Measurements from ENCODE around the gene PLXNA4.

The PLXNA4 gene

GRCh38 chr7:132345543-132346129 is 230.6 kb downstream of the PLXNA4 start:
- no peak for DNase-seq

- DNase-seq = no peak
These were observed 231.2 kb downstream of the PLXNA4 start for GRCh38 chr7:132345030-132345429.

- no peak for DNase-seq
These were observed 233.1 kb downstream of the PLXNA4 start for GRCh38 chr7:132343199-132343598.

GRCh38 chr7:132337450-132338080 is 238.7 kb downstream of the PLXNA4 start:
- no peak for DNase-seq

GRCh38 chr7:132336797-132337196 is 239.5 kb downstream of the PLXNA4 start:
- no peak for DNase-seq

GRCh38 chr7:132333301-132333700 is 243.0 kb downstream of the PLXNA4 start:
- DNase-seq = no peak

- no peak for DNase-seq
These were observed 247.5 kb downstream of the PLXNA4 start for GRCh38 chr7:132328760-132329159.

GRCh38 chr7:132328047-132328620 is 248.1 kb downstream of the PLXNA4 start:
- DNase-seq = no peak

- no peak for DNase-seq
These were observed 249.2 kb downstream of the PLXNA4 start for GRCh38 chr7:132326878-132327589.

- DNase-seq = no peak
These were observed 253.3 kb downstream of the PLXNA4 start for GRCh38 chr7:132322970-132323369.

GRCh38 chr7:132321387-132321786 is 254.9 kb downstream of the PLXNA4 start:
- DNase-seq = no peak

- no peak for DNase-seq
These were observed 256.8 kb downstream of the PLXNA4 start for GRCh38 chr7:132319481-132319880.

GRCh38 chr7:132318352-132319318 is 257.6 kb downstream of the PLXNA4 start:
- DNase-seq = peak; percentile 63

GRCh38 chr7:132317701-132318351 is 258.4 kb downstream of the PLXNA4 start:
- no peak for DNase-seq

GRCh38 chr7:132312531-132313055 is 263.7 kb downstream of the PLXNA4 start:
- DNase-seq = no peak

GRCh38 chr7:132311733-132312132 is 264.5 kb downstream of the PLXNA4 start:
- no peak for DNase-seq

GRCh38 chr7:132309102-132309805 is 267.0 kb downstream of the PLXNA4 start:
- no peak for DNase-seq

GRCh38 chr7:132307465-132307864 is 268.8 kb downstream of the PLXNA4 start:
- DNase-seq = no peak

- DNase-seq = no peak
These were observed 275.5 kb downstream of the PLXNA4 start for GRCh38 chr7:132300599-132301277.

- DNase-seq = no peak
These were observed 277.5 kb downstream of the PLXNA4 start for GRCh38 chr7:132298790-132299189.

- DNase-seq = no peak
These were observed 279.4 kb downstream of the PLXNA4 start for GRCh38 chr7:132296820-132297219.

Data from activated T-cell treated with anti-CD3 and anti-CD28 coated beads for 4 hours (primary cell).